Stimulated activated CD4-positive, alpha-beta T cell treated with anti-CD3 and anti-CD28 coated beads, Interleukin-1b, Interleukin-23, amount 100 ng/mL, for 4 hours (primary cell): ENCODE data around the gene RPP25L.
A peak's percentile ranks its signal among the peaks of the same experiment; 100 is the strongest.

Experiments used
- DNase-seq, 2 donors: peaks; one replicate each; pipeline ENCODE4 v3.0.0-alpha.2; 2020; ENCODE audit warnings: low read depth in 2 of 2

RPP25L gene

GRCh38 chr9:34585946-34586669 lies 25.8 kb downstream of the RPP25L start:
- DNase-seq = no peak

GRCh38 chr9:34584970-34585369 lies 26.9 kb downstream of the RPP25L start:
- no peak for DNase-seq

- DNase-seq = no peak
These were observed 29.1 kb downstream of the RPP25L start for GRCh38 chr9:34582787-34583186.

GRCh38 chr9:34581318-34581717 lies 30.6 kb downstream of the RPP25L start:
- no peak for DNase-seq

- no peak for DNase-seq
These were observed 31.5 kb downstream of the RPP25L start for GRCh38 chr9:34580358-34580757.

- DNase-seq = no peak
These were observed 32.1 kb downstream of the RPP25L start for GRCh38 chr9:34579808-34580163.

GRCh38 chr9:34579104-34579807 lies 32.6 kb downstream of the RPP25L start:
- DNase-seq = no peak

GRCh38 chr9:34578241-34579103 lies 33.4 kb downstream of the RPP25L start:
- DNase-seq = peak in 1 of 2 donors; percentile 4

GRCh38 chr9:34577400-34578240 lies 34.3 kb downstream of the RPP25L start:
- DNase-seq = no peak

- DNase-seq = no peak
These were observed 35.1 kb downstream of the RPP25L start for GRCh38 chr9:34576597-34577399.

GRCh38 chr9:34575862-34576596 lies 35.9 kb downstream of the RPP25L start:
- no peak for DNase-seq

GRCh38 chr9:34575241-34575640 lies 36.7 kb downstream of the RPP25L start:
- no peak for DNase-seq

GRCh38 chr9:34574571-34574970 lies 37.3 kb downstream of the RPP25L start:
- DNase-seq = no peak

- no peak for DNase-seq
These were observed 38.1 kb downstream of the RPP25L start for GRCh38 chr9:34573599-34574325.

GRCh38 chr9:34572628-34573027 lies 39.3 kb downstream of the RPP25L start:
- no peak for DNase-seq

- no peak for DNase-seq
These were observed 39.8 kb downstream of the RPP25L start for GRCh38 chr9:34572092-34572491.

GRCh38 chr9:34571481-34571810 lies 40.5 kb downstream of the RPP25L start:
- DNase-seq = no peak

- no peak for DNase-seq
These were observed 41.0 kb downstream of the RPP25L start for GRCh38 chr9:34570809-34571480.

GRCh38 chr9:34570376-34570775 lies 41.5 kb downstream of the RPP25L start:
- DNase-seq = no peak
